GM12865 (cell line): Measurements from ENCODE around the gene MYADM.

ENCODE experiments used
- DNase-seq: peaks from one replicate; pipeline ENCODE4 v3.0.0; 2010; ENCODE audit warnings: low read depth
- H3K4me3 ChIP-seq: 2 replicates; pipeline ENCODE4 v1.5.1; 2011; ENCODE audit warnings: mild to moderate bottlenecking, low read depth, low read length, control low read depth
- TF ChIP-seq, protein P1 (sequence below): IDR thresholded peaks from 2 replicates; pipeline ENCODE4 v1.5.1; 2011; ENCODE audit warnings: low read length, control low read depth, low read depth, inconsistent platforms; ENCODE audit not compliant: insufficient read depth; ENCODE audit errors: missing control alignments

MYADM gene

GRCh38 chr19:53900191-53900860 lies 32.6 kb downstream of the MYADM start:
- no peak for DNase-seq
- TF ChIP-seq, protein P1, sequence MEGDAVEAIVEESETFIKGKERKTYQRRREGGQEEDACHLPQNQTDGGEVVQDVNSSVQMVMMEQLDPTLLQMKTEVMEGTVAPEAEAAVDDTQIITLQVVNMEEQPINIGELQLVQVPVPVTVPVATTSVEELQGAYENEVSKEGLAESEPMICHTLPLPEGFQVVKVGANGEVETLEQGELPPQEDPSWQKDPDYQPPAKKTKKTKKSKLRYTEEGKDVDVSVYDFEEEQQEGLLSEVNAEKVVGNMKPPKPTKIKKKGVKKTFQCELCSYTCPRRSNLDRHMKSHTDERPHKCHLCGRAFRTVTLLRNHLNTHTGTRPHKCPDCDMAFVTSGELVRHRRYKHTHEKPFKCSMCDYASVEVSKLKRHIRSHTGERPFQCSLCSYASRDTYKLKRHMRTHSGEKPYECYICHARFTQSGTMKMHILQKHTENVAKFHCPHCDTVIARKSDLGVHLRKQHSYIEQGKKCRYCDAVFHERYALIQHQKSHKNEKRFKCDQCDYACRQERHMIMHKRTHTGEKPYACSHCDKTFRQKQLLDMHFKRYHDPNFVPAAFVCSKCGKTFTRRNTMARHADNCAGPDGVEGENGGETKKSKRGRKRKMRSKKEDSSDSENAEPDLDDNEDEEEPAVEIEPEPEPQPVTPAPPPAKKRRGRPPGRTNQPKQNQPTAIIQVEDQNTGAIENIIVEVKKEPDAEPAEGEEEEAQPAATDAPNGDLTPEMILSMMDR, result no peak
- H3K4me3 ChIP-seq, result no peak overlapping the region

DNA sequence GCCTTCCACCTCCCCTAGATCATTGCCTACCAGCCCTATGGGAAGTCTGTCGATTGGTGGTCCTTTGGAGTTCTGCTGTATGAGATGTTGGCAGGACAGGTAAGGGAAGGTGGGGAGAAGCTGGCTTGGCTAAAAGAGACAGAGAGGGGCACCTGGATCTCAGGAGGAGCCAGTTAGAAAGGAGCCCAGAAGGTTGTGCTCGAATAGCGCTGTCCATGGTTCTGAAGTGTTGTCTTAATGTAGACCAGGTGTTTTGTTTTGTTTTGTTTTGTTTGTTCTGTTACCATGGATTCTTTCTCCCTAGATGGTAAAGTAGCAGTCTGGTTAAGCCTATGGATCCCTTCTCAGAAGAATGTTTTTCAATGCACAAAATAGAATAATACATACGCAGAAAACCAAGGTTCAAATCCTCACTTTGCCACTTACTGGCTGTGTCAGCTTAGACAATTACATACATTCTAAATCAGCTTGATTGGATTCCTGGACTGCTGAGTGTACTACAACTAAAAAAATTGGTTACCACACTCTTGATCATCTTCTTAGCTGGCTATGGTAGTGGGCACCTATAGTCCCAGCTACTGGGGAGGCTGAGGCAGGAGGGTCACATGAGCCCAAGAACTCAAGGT lies 35.5 kb downstream of the MYADM start:
- TF ChIP-seq, protein P1, result no peak
- H3K4me3 ChIP-seq, result no peak overlapping the region
- DNase-seq, result no peak

DNA sequence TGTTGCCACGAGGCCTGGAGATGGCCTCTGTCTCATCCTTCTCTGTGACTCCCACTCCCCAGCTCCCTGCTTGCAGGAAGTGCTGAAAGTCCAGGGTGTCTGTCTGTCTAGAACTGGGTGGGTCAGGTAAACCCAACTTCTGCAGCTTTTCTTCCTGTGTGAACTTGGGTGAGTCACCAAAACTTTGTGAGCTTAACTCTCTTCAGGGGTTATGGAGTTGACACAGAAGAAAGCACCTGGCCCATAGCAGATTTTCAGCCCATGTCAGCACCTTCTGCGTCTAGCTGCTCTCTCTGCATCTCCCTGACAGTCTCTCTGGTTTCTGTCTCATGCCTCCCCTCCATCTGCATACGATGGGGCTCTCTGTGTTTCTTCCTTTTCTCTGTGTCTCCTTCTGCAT lies 37.2 kb downstream of the MYADM start:
- TF ChIP-seq, protein P1, result no peak
- DNase-seq, result no peak
- no peak overlapping the region for H3K4me3 ChIP-seq

GRCh38 chr19:53905787-53906186 lies 38.1 kb downstream of the MYADM start:
- TF ChIP-seq, protein P1, result no peak
- H3K4me3 ChIP-seq, result no peak overlapping the region

DNA sequence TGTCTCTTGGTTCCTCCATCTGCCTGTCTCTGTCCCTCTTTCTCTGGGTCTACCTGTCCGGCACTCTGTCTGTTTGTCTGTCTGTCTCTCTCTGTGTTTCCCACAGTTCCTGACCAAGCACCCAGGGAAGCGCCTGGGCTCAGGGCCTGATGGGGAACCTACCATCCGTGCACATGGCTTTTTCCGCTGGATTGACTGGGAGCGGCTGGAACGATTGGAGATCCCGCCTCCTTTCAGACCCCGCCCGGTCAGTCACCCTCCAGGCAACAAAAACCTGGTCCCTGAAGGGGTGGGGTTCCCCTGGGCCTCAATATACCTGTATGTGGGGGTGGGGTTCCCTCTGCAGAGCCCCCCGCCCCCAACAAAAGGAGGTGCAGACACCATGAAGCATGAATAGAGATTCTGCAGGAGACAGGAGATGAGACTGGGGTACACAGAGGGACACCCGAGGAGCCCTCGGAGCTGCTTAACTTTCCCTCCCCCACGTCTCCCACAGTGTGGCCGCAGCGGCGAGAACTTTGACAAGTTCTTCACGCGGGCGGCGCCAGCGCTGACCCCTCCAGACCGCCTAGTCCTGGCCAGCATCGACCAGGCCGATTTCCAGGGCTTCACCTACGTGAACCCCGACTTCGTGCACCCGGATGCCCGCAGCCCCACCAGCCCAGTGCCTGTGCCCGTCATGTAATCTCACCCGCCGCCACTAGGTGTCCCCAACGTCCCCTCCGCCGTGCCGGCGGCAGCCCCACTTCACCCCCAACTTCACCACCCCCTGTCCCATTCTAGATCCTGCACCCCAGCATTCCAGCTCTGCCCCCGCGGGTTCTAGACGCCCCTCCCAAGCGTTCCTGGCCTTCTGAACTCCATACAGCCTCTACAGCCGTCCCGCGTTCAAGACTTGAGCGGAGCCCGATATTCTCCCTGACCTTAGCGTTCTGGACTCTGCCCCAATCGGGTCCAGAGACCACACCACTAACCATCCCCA lies 38.8 kb downstream of the MYADM start:
- no peak for DNase-seq
- H3K4me3 ChIP-seq, result no peak overlapping the region
- TF ChIP-seq, protein P1, result peak; percentile 51

More at GRCh38 chr19:53905787-53906186, 38.1 kb downstream of the MYADM start:
- no peak for DNase-seq

DNA sequence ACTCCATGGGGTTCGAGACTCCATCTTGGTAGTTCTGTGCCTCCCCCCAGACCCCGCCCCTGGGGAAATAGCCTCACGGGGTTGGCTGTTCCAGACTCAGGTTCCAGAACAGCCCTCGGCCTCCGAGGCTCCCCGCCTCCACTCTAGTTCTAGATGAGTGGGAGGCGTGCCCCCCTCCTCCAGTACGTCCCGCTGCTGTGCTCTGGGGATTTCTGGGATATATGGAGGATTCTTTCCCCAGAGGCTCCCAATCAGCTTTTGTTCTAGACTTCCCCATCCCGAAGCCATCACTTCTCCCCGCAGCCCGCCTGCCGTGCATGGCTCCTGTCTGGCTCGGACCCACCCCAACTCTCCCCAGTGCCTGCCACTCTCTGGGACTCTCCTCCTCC lies 39.5 kb downstream of the MYADM start:
- H3K4me3 ChIP-seq, result no peak overlapping the region
- TF ChIP-seq, protein P1, result no peak
- DNase-seq, result no peak
